ENCODE measurements around the gene CABYR. TPM values are rescaled to one million over a fixed set of nuclear protein-coding genes. Genes with fewer than 3 reads are reported as not detected.

Gene CABYR
- total and polyA plus RNA-seq, 2 of the 8 experiments (the other 6 are each of a cell fraction or from before 2014, with no cell fraction given), result 14.5 to 18.8 TPM

DNA sequence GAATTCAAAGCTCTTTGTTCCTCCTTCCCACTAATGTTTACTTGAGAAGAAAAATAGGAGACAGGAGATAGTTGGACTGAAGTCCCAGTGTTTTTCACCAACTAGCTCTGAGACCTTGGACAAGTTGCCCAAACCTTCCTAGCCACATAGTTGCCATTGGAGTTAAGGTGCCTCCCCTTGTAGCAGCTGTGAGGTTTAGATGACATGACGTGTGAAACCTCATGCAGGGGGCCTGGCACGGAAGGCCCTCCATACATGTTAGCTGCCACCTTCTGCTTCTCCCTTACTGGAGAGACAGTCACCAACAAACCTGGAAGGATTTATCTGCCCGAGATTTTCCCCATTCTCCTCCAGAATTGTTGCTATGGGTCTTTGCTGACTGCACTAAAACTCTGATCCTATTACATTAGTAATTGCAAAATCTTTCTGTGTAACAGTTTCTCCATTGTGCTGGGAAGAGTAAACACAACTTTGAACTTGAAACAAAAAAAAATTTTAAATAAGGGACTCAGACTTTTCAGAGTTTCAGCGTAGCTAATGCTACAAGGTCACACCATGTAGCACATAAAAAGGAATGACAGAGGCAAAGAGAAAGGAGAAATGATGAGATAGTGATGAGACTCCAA is 23.8 kb upstream of the CABYR start:
- no peak for FAIRE-seq

More for the DNA sequence above, 23.8 kb upstream of the CABYR start:
- POLR2A ChIA-PET (ENCODE audit: partially characterized antibody), result interaction anchor here (4.1 kb wide), 1 partner anchor 24 kb away, joined by 19 read pairs; the partner anchor contains the start of gene CABYR
- Histone ChIP-seq H2AK5ac (ENCODE audit: low read depth, low read length) (no peak overlapping the region), H4K5ac (ENCODE audit: insufficient read length, low read depth, low read length) (no peak overlapping the region), H4K20me1 (replicated peaks in 1 of 2; ENCODE audit: control insufficient read depth in 1 of 2, insufficient read depth in 2 of 2, low read length in 2 of 2) (peaks cover 0 to 2% of the 10 kb centered on the region in 2 experiments), H3K36me3 (ENCODE audit: control insufficient read depth in 2 of 4, insufficient read depth in 4 of 4, low read length in 3 of 4) (peaks cover 0 to 4% (median 0%) of the 10 kb centered on the region in 4 experiments; a peak in 2 of 8 replicates), H3K27ac (ENCODE audit: low read depth, low read length) (no peak overlapping the region), H2BK20ac (ENCODE audit: low read length) (no peak overlapping the region), H3K4ac (replicated peaks; ENCODE audit: insufficient read length, low read depth, low read length) (no peak overlapping the region), H3K9me3 (ENCODE audit: insufficient read depth in 2 of 2, low read depth in 1 of 2, low read length in 1 of 2) (no peaks in the 10 kb centered on the region), H3K23me2 (ENCODE audit: low read depth, low read length) (no peaks in the 10 kb centered on the region), H3K79me2 (ENCODE audit: control insufficient read depth in 1 of 2, insufficient read depth in 2 of 2, low read length in 2 of 2) (no peaks in the 10 kb centered on the region), H3K79me1 (ENCODE audit: low read depth, low read length) (no peaks in the 10 kb centered on the region), H3K4me2 (ENCODE audit: insufficient read depth in 1 of 2, low read depth in 2 of 2, low read length in 2 of 2) (no peak overlapping the region), H3K56ac (replicated peaks; ENCODE audit: insufficient read length, low read depth, low read length) (no peak overlapping the region), H2BK12ac (ENCODE audit: low read depth, low read length) (no peak overlapping the region), H2BK5ac (ENCODE audit: low read depth, low read length) (no peak overlapping the region), H3K4me1 (replicated peaks in 1 of 4; ENCODE audit: control insufficient read depth in 3 of 4, insufficient read depth in 4 of 4, low read length in 3 of 4) (peaks cover 0 to 4% (median 2%) of the 10 kb centered on the region in 4 experiments; a peak in 2 of 7 replicates), H2AFZ (ENCODE audit: low read length) (no peak overlapping the region), H3K4me3 (ENCODE audit: extremely low read depth in 1 of 4, insufficient read depth in 2 of 4, low read depth in 3 of 4, low read length in 4 of 4) (no peak overlapping the region), H3K18ac (ENCODE audit: extremely low read depth, low read length) (no peak overlapping the region), H3K9ac (replicated peaks in 1 of 4; ENCODE audit: extremely low read depth in 1 of 4, low read depth in 3 of 4, low read length in 3 of 4) (no peak overlapping the region), H2BK120ac (replicated peaks; ENCODE audit: low read depth, low read length) (no peak overlapping the region), H4K8ac (ENCODE audit: extremely low read depth, insufficient read depth, low read length) (no peak overlapping the region), H3K23ac (ENCODE audit: insufficient read length) (no peak overlapping the region), H2BK15ac (ENCODE audit: low read length) (no peak overlapping the region), H4K91ac (replicated peaks; ENCODE audit: insufficient read length, low read length) (no peak overlapping the region), H3K14ac (ENCODE audit: insufficient read length) (no peak overlapping the region), H3K27me3 (replicated peaks in 1 of 4; ENCODE audit: control insufficient read depth in 3 of 4, extremely low read depth in 1 of 4, insufficient read depth in 3 of 4, low read length in 3 of 4) (no peaks in the 10 kb centered on the region)
- CTCF ChIA-PET (ENCODE audit: partially characterized antibody), result interaction anchor here (3.6 kb wide), 1 partner anchor 196 kb away, joined by 11 read pairs; no protein-coding TSS in a partner anchor
- TF ChIP-seq POLR2AphosphoS5 (IDR thresholded peaks at IDR 0.05; ENCODE audit: low read depth, low read length) (no peak), GABPA (IDR thresholded peaks at IDR 0.05; ENCODE audit: borderline replicate concordance, insufficient read depth, low read length) (no peak), SRF (IDR thresholded peaks at IDR 0.05; ENCODE audit: low read depth, low read length) (no peak)
- TF ChIP-seq, protein P1, sequence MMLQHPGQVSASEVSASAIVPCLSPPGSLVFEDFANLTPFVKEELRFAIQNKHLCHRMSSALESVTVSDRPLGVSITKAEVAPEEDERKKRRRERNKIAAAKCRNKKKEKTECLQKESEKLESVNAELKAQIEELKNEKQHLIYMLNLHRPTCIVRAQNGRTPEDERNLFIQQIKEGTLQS (IDR thresholded peaks at IDR 0.05; ENCODE audit: insufficient read depth, low read depth, low read length), result no peak
- no peak for DNase-seq (ENCODE audit: low read depth in 1 of 2, low spot score in 2 of 2)
- WGBS, 2 experiments (ENCODE audit: extremely low coverage in 1 of 2, insufficient coverage in 1 of 2, insufficient read length in 1 of 2, insufficient replicate concordance in 2 of 2, low coverage in 1 of 2, low lambda C conversion rate in 2 of 2, missing lambda C conversion rate in 1 of 2), result 91% methylated on average over 4 of the region's 4 CpGs; no CpG with 5 or more reads in 1 of the 2 experiments

Measured in H1 (cell line).